ENCODE results near the gene FABP6.
"Not testable (repeated sequence)": the region's sequence is repeated elsewhere in the genome, so short reads cannot be mapped to it uniquely, and the experiment has no call there.

Gene FABP6, protein sequence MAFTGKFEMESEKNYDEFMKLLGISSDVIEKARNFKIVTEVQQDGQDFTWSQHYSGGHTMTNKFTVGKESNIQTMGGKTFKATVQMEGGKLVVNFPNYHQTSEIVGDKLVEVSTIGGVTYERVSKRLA

GRCh38 chr5:160229190-160229742, at the start of gene FABP6:
Gene FABP6 (plus strand): TSS chr5:160229506. CDS start chr5:160229558, 52 bp downstream.
- DNase-seq, result no peak

DNA sequence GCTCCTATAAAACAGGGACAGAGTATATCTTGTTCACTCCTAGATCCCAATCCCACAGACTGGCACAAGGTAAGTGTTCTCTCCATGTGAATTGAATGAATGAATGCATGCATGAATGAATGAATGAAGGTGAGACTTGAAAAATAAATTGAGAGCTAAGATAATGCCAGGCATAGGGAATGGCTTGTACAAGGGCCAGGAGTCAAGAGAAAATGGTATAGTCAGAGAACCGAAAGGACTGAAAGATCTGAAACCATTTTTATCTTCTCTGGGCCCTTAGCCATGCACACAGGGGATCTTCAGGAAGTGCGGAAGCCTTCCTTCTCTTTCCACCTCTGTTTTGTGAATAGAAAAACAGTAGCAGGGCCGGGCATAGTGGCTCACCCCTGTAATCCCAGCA, 48.4 kb upstream of the FABP6 start:
- no peak for DNase-seq

GRCh38 chr5:160181965-160182622, 47.2 kb upstream of the FABP6 start:
- no peak for DNase-seq

DNA sequence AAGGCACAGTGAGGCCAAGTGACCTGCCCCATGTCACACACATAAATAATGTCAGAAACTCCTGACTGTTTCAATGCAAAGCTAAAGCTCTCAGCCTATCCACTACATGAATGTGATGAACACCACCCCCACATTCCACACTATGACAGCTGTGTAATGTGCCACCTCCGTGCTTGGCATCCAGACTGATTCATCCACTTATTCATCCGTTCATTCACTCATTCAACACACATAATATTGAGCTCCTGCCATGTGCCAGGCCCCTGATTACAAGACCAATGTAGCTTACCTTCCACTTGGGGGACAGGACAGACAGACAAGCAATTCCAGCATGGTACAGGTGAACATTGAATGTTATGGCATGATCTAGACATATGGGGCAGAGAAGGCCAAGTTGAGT, 46.2 kb upstream of the FABP6 start:
- no peak for DNase-seq

GRCh38 chr5:160185626-160186360, 43.5 kb upstream of the FABP6 start:
- DNase-seq, result no peak

DNA sequence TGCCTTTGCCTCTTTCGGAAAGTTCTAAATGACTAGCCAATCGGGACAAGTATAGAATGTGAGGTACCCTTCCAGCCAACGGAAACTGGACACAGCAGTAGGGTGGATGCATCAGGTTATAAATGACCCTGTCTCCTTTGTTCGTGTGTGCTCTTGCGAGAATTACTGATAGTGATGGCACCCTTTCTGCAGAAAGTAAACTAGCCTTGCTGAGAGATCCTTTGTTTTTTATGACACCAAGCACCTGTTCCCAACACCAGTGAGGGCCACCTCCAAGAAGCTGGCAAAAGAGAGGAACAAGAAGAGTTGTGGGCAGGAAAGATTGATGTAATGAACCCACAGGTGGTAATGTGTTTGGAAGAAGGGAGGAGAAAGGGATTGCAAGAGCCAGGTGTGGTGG, 42.8 kb upstream of the FABP6 start:
- DNase-seq, result no peak

- no peak for DNase-seq
These were observed 42.2 kb upstream of the FABP6 start for GRCh38 chr5:160187091-160187490.

- DNase-seq, result no peak
These were observed 40.9 kb upstream of the FABP6 start for GRCh38 chr5:160188141-160189015.

GRCh38 chr5:160192424-160192823, 36.9 kb upstream of the FABP6 start:
- no peak for DNase-seq

GRCh38 chr5:160193076-160193475, 36.2 kb upstream of the FABP6 start:
- not testable (repeated sequence) for DNase-seq

DNA sequence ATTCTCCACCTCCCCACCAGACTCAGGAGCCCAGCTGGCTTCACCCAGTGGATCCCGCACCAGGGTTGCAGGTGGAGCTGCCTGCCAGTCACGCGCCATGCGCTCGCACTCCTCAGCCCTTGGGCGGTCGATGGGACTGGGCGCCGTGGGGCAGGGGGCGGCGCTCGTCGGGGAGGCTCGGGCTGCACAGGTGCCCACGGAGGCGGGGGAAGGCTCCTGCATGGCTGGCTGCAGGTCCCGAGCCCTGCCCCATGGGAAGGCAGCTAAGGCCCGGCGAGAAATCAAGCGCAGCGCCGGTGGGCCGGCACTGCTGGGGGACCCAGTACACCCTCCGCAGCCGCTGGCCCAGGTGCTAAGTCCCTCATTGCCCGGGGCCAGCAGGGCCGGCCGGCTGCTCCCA, 35.5 kb upstream of the FABP6 start:
- DNase-seq, result not testable (repeated sequence)

DNA sequence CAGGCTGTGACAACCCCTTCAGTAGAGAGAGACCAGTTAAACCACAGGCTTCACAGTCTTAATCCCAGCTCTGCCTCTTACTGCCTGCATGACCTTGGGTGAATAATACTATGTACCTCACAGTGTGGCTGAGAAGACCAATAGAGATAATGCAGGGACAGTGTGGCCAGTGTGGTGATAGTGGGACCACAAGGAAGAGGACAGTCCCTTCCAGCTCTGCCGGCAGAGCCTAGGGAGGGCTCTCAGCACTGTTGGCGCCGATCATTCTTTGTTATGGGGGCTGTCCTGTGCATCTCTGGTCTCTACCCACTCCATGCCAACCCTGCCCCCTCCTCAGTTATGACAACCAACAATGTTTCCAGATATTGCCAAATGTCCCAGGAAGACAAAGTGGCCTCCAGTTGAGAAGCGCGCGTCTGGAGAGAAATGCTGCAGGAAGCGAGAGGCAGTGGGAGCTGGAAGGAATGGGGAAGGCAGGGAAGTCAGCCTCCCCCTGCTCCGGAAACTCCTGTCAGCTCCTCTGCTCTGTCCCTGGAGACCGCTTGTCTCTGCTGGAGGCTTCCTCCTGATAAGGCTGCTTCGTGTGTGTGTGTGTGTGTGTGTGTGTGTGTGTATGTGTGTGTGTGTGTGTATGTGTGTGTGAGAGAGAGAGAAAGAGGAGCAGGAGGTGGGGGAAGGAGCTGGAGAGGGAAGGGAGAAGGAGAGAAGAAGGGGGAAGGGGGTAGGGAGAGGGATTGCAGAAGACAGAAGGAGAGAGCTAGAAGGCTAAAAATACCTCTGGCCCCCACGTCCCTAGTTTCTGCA, 31.8 kb upstream of the FABP6 start:
- DNase-seq, result no peak

GRCh38 chr5:160198146-160198545, 31.2 kb upstream of the FABP6 start:
- DNase-seq, result no peak

GRCh38 chr5:160198841-160199409, 30.4 kb upstream of the FABP6 start:
- DNase-seq, result no peak

- DNase-seq, result peak; percentile 66
These were observed 29.8 kb upstream of the FABP6 start for GRCh38 chr5:160199410-160199911.

GRCh38 chr5:160207061-160207460, 22.2 kb upstream of the FABP6 start:
- no peak for DNase-seq

GRCh38 chr5:160209917-160210316, 19.4 kb upstream of the FABP6 start:
- DNase-seq, result no peak

DNA sequence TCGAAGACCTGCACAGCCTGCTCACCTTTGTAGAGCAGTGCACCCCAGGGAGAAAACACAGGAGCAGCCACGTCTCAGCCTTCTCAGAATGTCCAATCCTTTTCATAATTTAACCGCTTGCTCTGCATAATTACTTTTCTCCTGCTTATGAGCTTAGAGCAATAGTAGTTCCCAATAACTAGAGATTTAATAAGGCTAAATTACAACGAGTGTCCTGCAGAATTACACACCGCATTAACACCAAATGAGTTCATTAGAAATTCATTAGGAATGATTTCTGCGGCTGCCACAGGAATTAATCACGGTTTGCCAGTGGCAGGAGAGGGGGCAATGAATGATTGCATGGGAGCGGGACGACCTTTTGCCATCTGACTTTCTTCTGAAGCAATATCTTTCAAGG, 18.7 kb upstream of the FABP6 start:
- no peak for DNase-seq

- DNase-seq, result no peak
These were observed 18.0 kb upstream of the FABP6 start for GRCh38 chr5:160211352-160211751.

GRCh38 chr5:160213537-160213936, 15.8 kb upstream of the FABP6 start:
- no peak for DNase-seq

- DNase-seq, result no peak
These were observed 9.9 kb upstream of the FABP6 start for GRCh38 chr5:160219356-160219755.

DNA sequence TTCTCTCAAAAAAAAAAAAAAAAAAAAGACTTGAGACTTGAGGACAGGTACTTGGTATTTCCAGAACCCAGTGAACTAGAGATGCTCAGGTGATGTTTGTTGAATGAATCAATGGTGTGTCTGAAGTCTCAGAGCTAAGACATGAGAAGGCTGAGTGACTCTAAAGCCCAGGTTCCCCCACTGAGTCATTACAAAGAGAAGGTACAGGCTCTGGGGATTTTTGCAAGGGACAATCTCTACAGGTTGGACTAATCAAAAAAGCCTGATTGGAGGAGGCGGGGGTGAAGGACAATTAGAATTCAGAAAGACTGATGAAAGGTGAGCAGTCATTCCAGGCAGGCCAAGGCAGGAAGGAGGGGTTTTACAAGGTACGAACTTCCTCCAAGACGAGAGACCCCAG, 8.2 kb upstream of the FABP6 start:
- no peak for DNase-seq

All from stimulated activated CD4-positive, alpha-beta T cell treated with anti-CD3 and anti-CD28 coated beads, Interleukin-1b, Interleukin-23, amount 100 ng/mL, for 48 hours (primary cell).